Measurements from ENCODE around the gene MS4A4E.

MS4A4E gene

DNA sequence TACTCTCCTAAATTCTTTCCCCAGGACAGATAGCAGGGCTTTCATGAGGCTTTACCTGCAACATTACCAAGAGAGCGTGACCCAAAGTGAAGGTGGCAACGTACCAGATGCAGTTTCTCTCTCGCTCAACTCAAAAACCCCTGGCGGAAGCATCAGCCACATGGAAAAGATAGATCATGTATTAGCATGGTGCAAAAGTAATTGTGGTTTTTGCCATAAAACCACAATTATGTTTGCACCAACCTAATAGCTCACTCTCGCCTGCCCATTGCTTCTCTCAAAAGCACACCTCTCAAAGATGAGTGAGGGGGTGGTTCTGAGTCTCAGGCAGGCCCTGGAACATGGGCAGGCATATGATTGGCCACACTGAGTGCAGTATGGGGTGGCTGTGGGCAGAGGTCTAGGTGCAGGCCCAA, 67.1 kb downstream of the MS4A4E start:
- no peak for ATAC-seq
- no peak for TF ChIP-seq TOX (CRISPR knock-in tag; IDR thresholded peaks at IDR 0.05; ENCODE audit: borderline replicate concordance)
- TF ChIP-seq, protein P1, sequence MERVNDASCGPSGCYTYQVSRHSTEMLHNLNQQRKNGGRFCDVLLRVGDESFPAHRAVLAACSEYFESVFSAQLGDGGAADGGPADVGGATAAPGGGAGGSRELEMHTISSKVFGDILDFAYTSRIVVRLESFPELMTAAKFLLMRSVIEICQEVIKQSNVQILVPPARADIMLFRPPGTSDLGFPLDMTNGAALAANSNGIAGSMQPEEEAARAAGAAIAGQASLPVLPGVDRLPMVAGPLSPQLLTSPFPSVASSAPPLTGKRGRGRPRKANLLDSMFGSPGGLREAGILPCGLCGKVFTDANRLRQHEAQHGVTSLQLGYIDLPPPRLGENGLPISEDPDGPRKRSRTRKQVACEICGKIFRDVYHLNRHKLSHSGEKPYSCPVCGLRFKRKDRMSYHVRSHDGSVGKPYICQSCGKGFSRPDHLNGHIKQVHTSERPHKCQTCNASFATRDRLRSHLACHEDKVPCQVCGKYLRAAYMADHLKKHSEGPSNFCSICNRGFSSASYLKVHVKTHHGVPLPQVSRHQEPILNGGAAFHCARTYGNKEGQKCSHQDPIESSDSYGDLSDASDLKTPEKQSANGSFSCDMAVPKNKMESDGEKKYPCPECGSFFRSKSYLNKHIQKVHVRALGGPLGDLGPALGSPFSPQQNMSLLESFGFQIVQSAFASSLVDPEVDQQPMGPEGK (CRISPR knock-in tag; IDR thresholded peaks at IDR 0.05; ENCODE audit: borderline replicate concordance), result no peak
- no peak for TF ChIP-seq ZNF8 (CRISPR knock-in tag; IDR thresholded peaks at IDR 0.05)
- no peak for TF ChIP-seq BACH2 (CRISPR knock-in tag; IDR thresholded peaks at IDR 0.05; ENCODE audit: borderline replicate concordance)
- no peak for TF ChIP-seq TCF4 (CRISPR knock-in tag; IDR thresholded peaks at IDR 0.05; ENCODE audit: borderline replicate concordance)
- TF ChIP-seq, protein P2, sequence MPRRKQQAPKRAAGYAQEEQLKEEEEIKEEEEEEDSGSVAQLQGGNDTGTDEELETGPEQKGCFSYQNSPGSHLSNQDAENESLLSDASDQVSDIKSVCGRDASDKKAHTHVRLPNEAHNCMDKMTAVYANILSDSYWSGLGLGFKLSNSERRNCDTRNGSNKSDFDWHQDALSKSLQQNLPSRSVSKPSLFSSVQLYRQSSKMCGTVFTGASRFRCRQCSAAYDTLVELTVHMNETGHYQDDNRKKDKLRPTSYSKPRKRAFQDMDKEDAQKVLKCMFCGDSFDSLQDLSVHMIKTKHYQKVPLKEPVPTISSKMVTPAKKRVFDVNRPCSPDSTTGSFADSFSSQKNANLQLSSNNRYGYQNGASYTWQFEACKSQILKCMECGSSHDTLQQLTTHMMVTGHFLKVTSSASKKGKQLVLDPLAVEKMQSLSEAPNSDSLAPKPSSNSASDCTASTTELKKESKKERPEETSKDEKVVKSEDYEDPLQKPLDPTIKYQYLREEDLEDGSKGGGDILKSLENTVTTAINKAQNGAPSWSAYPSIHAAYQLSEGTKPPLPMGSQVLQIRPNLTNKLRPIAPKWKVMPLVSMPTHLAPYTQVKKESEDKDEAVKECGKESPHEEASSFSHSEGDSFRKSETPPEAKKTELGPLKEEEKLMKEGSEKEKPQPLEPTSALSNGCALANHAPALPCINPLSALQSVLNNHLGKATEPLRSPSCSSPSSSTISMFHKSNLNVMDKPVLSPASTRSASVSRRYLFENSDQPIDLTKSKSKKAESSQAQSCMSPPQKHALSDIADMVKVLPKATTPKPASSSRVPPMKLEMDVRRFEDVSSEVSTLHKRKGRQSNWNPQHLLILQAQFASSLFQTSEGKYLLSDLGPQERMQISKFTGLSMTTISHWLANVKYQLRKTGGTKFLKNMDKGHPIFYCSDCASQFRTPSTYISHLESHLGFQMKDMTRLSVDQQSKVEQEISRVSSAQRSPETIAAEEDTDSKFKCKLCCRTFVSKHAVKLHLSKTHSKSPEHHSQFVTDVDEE (CRISPR knock-in tag; IDR thresholded peaks at IDR 0.05), result no peak
- no peak for TF ChIP-seq ZC3H10 (CRISPR knock-in tag; IDR thresholded peaks at IDR 0.05)
- no peak for TF ChIP-seq ISL1 (CRISPR knock-in tag; IDR thresholded peaks at IDR 0.05)
- TF ChIP-seq GLIS3 (CRISPR knock-in tag; IDR thresholded peaks at IDR 0.05), result no peak
- no peak for TF ChIP-seq RARB (CRISPR knock-in tag; IDR thresholded peaks at IDR 0.05)
- TF ChIP-seq OSR1 (CRISPR knock-in tag; IDR thresholded peaks at IDR 0.05), result no peak
- TF ChIP-seq ZFP30 (CRISPR knock-in tag; IDR thresholded peaks at IDR 0.05), result no peak
- TF ChIP-seq, protein P3, sequence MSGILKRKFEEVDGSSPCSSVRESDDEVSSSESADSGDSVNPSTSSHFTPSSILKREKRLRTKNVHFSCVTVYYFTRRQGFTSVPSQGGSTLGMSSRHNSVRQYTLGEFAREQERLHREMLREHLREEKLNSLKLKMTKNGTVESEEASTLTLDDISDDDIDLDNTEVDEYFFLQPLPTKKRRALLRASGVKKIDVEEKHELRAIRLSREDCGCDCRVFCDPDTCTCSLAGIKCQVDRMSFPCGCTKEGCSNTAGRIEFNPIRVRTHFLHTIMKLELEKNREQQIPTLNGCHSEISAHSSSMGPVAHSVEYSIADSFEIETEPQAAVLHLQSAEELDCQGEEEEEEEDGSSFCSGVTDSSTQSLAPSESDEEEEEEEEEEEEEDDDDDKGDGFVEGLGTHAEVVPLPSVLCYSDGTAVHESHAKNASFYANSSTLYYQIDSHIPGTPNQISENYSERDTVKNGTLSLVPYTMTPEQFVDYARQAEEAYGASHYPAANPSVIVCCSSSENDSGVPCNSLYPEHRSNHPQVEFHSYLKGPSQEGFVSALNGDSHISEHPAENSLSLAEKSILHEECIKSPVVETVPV (CRISPR knock-in tag; IDR thresholded peaks at IDR 0.05), result no peak
- TF ChIP-seq ESRRG (CRISPR knock-in tag; IDR thresholded peaks at IDR 0.05), result no peak
- no peak for TF ChIP-seq PPARA (CRISPR knock-in tag; IDR thresholded peaks at IDR 0.05; ENCODE audit: borderline replicate concordance)
- no peak for TF ChIP-seq ZNF70 (CRISPR knock-in tag; IDR thresholded peaks at IDR 0.05)
- TF ChIP-seq CSDC2 (CRISPR knock-in tag; IDR thresholded peaks at IDR 0.05), result no peak
- no peak for TF ChIP-seq ZNF565 (CRISPR knock-in tag; conservative IDR thresholded peaks at IDR 0.05; ENCODE audit: low read depth)

DNA sequence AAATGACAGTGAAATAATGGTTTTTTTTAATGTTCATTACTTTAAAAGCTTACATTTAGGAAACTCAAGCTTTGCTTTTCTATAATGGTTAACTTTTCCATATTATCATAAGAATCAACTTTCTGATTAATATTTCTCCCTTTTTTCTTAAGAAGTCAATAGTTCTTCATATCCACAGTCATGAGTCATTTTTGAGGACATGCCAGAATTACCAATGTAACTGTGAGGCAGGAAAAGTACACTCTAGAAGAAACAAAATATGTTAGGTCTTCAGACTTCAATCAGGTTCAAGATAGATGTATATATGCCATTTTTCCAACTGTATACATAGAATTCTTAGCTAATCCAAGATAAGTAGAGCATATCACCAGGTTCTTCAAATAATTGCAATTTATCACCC, 70.9 kb downstream of the MS4A4E start:
- TF ChIP-seq ZNF8 (CRISPR knock-in tag; IDR thresholded peaks at IDR 0.05) (no peak), CSDC2 (CRISPR knock-in tag; IDR thresholded peaks at IDR 0.05) (no peak), BACH2 (CRISPR knock-in tag; IDR thresholded peaks at IDR 0.05; ENCODE audit: borderline replicate concordance) (no peak), OSR1 (CRISPR knock-in tag; IDR thresholded peaks at IDR 0.05) (no peak), PPARA (CRISPR knock-in tag; IDR thresholded peaks at IDR 0.05; ENCODE audit: borderline replicate concordance) (no peak), ZNF70 (CRISPR knock-in tag; IDR thresholded peaks at IDR 0.05) (no peak), TOX (CRISPR knock-in tag; IDR thresholded peaks at IDR 0.05; ENCODE audit: borderline replicate concordance) (no peak), ISL1 (CRISPR knock-in tag; IDR thresholded peaks at IDR 0.05) (no peak), TCF4 (CRISPR knock-in tag; IDR thresholded peaks at IDR 0.05; ENCODE audit: borderline replicate concordance) (no peak), ZFP30 (CRISPR knock-in tag; IDR thresholded peaks at IDR 0.05) (no peak), ZFP3 (CRISPR knock-in tag; IDR thresholded peaks at IDR 0.05) (no peak)
- TF ChIP-seq, protein P4, sequence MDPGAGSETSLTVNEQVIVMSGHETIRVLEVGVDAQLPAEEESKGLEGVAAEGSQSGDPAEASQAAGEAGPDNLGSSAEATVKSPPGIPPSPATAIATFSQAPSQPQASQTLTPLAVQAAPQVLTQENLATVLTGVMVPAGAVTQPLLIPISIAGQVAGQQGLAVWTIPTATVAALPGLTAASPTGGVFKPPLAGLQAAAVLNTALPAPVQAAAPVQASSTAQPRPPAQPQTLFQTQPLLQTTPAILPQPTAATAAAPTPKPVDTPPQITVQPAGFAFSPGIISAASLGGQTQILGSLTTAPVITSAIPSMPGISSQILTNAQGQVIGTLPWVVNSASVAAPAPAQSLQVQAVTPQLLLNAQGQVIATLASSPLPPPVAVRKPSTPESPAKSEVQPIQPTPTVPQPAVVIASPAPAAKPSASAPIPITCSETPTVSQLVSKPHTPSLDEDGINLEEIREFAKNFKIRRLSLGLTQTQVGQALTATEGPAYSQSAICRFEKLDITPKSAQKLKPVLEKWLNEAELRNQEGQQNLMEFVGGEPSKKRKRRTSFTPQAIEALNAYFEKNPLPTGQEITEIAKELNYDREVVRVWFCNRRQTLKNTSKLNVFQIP (CRISPR knock-in tag; IDR thresholded peaks at IDR 0.05; ENCODE audit: borderline replicate concordance, low read depth), result no peak
- TF ChIP-seq, protein P2 (CRISPR knock-in tag; IDR thresholded peaks at IDR 0.05), result no peak
- TF ChIP-seq, protein P5, sequence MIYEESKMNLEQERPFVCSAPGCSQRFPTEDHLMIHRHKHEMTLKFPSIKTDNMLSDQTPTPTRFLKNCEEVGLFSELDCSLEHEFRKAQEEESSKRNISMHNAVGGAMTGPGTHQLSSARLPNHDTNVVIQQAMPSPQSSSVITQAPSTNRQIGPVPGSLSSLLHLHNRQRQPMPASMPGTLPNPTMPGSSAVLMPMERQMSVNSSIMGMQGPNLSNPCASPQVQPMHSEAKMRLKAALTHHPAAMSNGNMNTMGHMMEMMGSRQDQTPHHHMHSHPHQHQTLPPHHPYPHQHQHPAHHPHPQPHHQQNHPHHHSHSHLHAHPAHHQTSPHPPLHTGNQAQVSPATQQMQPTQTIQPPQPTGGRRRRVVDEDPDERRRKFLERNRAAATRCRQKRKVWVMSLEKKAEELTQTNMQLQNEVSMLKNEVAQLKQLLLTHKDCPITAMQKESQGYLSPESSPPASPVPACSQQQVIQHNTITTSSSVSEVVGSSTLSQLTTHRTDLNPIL (CRISPR knock-in tag; IDR thresholded peaks at IDR 0.05; ENCODE audit: low read depth), result no peak
- TF ChIP-seq, protein P3 (CRISPR knock-in tag; IDR thresholded peaks at IDR 0.05), result no peak
- TF ChIP-seq, protein P1 (CRISPR knock-in tag; IDR thresholded peaks at IDR 0.05; ENCODE audit: borderline replicate concordance), result no peak
- ATAC-seq, result no peak
